Breast epithelium (tissue), 3 donors: ENCODE measurements around the gene RUVBL1.

Source experiments
- POLR2A ChIP-seq: fragments of 450-650 bp; IDR thresholded peaks from one replicate; pipeline ENCODE4 v1.6.1; 2016; ENCODE audit warnings: antibody characterized with exemption, mild to moderate bottlenecking, moderate library complexity
- TF ChIP-seq, protein P1 (sequence below), 3 donors: fragments of 450-650 bp; IDR thresholded peaks; one replicate each; pipeline ENCODE4 v1.5.1; 2016 to 2017; ENCODE audit warnings: antibody characterized with exemption in 3 of 3, mild to moderate bottlenecking in 3 of 3, moderate library complexity in 3 of 3

DNA sequence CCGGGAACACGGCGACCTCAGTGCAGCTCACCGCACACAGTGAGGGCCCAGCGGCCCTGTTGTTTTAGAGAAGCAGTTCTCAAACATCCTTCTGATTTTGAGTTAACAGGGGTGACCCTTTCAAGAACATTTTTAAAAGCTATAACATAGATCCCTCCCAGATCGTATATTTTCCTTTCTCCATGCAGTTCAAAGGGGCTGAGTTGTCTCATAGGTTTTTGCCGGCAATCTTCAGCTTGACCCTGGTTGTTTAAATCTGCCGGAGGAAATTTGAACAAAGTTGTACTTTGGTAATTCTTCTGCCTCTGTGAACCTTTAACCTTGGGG lies 44.0 kb upstream of the RUVBL1 start:
- TF ChIP-seq, protein P1, sequence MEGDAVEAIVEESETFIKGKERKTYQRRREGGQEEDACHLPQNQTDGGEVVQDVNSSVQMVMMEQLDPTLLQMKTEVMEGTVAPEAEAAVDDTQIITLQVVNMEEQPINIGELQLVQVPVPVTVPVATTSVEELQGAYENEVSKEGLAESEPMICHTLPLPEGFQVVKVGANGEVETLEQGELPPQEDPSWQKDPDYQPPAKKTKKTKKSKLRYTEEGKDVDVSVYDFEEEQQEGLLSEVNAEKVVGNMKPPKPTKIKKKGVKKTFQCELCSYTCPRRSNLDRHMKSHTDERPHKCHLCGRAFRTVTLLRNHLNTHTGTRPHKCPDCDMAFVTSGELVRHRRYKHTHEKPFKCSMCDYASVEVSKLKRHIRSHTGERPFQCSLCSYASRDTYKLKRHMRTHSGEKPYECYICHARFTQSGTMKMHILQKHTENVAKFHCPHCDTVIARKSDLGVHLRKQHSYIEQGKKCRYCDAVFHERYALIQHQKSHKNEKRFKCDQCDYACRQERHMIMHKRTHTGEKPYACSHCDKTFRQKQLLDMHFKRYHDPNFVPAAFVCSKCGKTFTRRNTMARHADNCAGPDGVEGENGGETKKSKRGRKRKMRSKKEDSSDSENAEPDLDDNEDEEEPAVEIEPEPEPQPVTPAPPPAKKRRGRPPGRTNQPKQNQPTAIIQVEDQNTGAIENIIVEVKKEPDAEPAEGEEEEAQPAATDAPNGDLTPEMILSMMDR (IDR thresholded peaks at IDR 0.05) = no peak
- no peak for TF ChIP-seq POLR2A
